Neural progenitor cell (in vitro differentiated cells): ENCODE data around the gene ANAPC1. TPM values are rescaled to one million over a fixed set of nuclear protein-coding genes. Genes with fewer than 3 reads are reported as not detected.
"Not testable (repeated sequence)": the region's sequence is repeated elsewhere in the genome, so short reads cannot be mapped to it uniquely, and the experiment has no call there.

Experiments
- DNase-seq: peaks from one replicate; pipeline ENCODE4 v3.0.0-alpha.2; 2016; ENCODE audit warnings: low spot score
- H2AFZ ChIP-seq: fragments of 200-600 bp; sonication (generic); replicated peaks from 2 replicates; pipeline ENCODE4 v1.6.1; 2016; ENCODE audit warnings: antibody characterized with exemption
- H3F3A ChIP-seq: fragments of 200-600 bp; sonication (generic); 2 replicates; pipeline ENCODE4 v1.6.1; 2016; ENCODE audit warnings: antibody characterized with exemption, low read depth
- H3K27ac ChIP-seq: fragments of 200-600 bp; sonication (generic); 2 replicates; pipeline ENCODE4 v1.5.1; 2016; ENCODE audit warnings: mild to moderate bottlenecking
- H3K27me3 ChIP-seq: fragments of 200-600 bp; sonication (generic); 2 replicates; pipeline ENCODE4 v1.6.1; 2016; ENCODE audit warnings: mild to moderate bottlenecking, moderate library complexity
- H3K36me3 ChIP-seq: fragments of 200-600 bp; sonication (generic); 2 replicates; pipeline ENCODE4 v1.5.1; 2016
- H3K4me1 ChIP-seq: fragments of 200-600 bp; sonication (generic); 2 replicates; pipeline ENCODE4 v1.6.1; 2016; ENCODE audit warnings: mixed run types
- H3K4me2 ChIP-seq: fragments of 200-600 bp; sonication (generic); 2 replicates; pipeline ENCODE4 v1.6.1; 2016
- H3K4me3 ChIP-seq: fragments of 200-600 bp; sonication (generic); 2 replicates; pipeline ENCODE4 v1.5.1; 2016
- H3K79me2 ChIP-seq: fragments of 200-600 bp; sonication (generic); 2 replicates; pipeline ENCODE4 v1.6.1; 2016; ENCODE audit warnings: low read depth
- H3K9ac ChIP-seq: fragments of 200-600 bp; sonication (generic); 2 replicates; pipeline ENCODE4 v1.6.1; 2016
- H3K9me3 ChIP-seq: fragments of 200-600 bp; sonication (generic); 2 replicates; pipeline ENCODE4 v1.5.1; 2016; ENCODE audit warnings: low read depth
- H4K20me1 ChIP-seq: fragments of 200-600 bp; sonication (generic); 2 replicates; pipeline ENCODE4 v1.6.1; 2016; ENCODE audit warnings: low read depth
- H3K27ac Mint-ChIP-seq: 3 replicates; pipeline ENCODE4 v1.8.0; 2021; ENCODE audit warnings: mixed read lengths
- H3K27me3 Mint-ChIP-seq: 2 replicates; pipeline ENCODE4 v1.8.0; 2022; ENCODE audit warnings: low read depth, mild to moderate bottlenecking, inconsistent platforms, moderate library complexity, mixed read lengths; ENCODE audit not compliant: insufficient read depth
- H3K36me3 Mint-ChIP-seq: 3 replicates; pipeline ENCODE4 v1.8.0; 2021; ENCODE audit warnings: mixed read lengths
- H3K4me1 Mint-ChIP-seq: 3 replicates; pipeline ENCODE4 v1.8.0; 2021; ENCODE audit warnings: mixed read lengths
- H3K4me3 Mint-ChIP-seq: 3 replicates; pipeline ENCODE4 v1.8.0; 2021; ENCODE audit warnings: mild to moderate bottlenecking, moderate library complexity, mixed read lengths
- H3K9me3 Mint-ChIP-seq: 3 replicates; pipeline ENCODE4 v1.8.0; 2020; ENCODE audit warnings: mixed read lengths
- CTCF ChIP-seq: fragments of 200-600 bp; sonication (generic); IDR thresholded peaks from 2 replicates; pipeline ENCODE4 v1.5.1; 2017; ENCODE audit warnings: antibody characterized with exemption, mild to moderate bottlenecking
- total RNA-seq: library from RNA; depleted of rRNA; stranded (reverse); fragments of >200 nt; gene quantifications from 2 replicates; pipeline ENCODE4 v1.2.3, GENCODE V29; 2015; ENCODE audit warnings: low replicate concordance

The ANAPC1 gene
- total RNA-seq, 1 donor from 2014 or later: 50.9 TPM

GRCh38 chr2:111865124-111865523, 18.9 kb downstream of the ANAPC1 start:
- H3K36me3 ChIP-seq, H3K27ac Mint-ChIP-seq, H3K4me3 Mint-ChIP-seq, H3K4me3 ChIP-seq, H3K4me1 ChIP-seq, H3K9ac ChIP-seq, H3K27me3 Mint-ChIP-seq, H3K79me2 ChIP-seq, H3K9me3 ChIP-seq, H3K9me3 Mint-ChIP-seq, H3K27me3 ChIP-seq, H3K4me1 Mint-ChIP-seq, H4K20me1 ChIP-seq, H3K4me2 ChIP-seq, DNase-seq, H3F3A ChIP-seq, H3K27ac ChIP-seq, H2AFZ ChIP-seq: not testable (repeated sequence)
- peaks cover 12% of the 10 kb centered on the region for H3K36me3 Mint-ChIP-seq

- H3K4me1 Mint-ChIP-seq, H3K27ac ChIP-seq, H3K27me3 Mint-ChIP-seq, H3K9me3 ChIP-seq, H3K9ac ChIP-seq, H3K9me3 Mint-ChIP-seq, H4K20me1 ChIP-seq, H3K27me3 ChIP-seq, H3K4me2 ChIP-seq, H3K79me2 ChIP-seq, H3K4me3 Mint-ChIP-seq, H3K4me1 ChIP-seq, DNase-seq, H3K36me3 ChIP-seq, H2AFZ ChIP-seq, H3K27ac Mint-ChIP-seq, H3K4me3 ChIP-seq, H3F3A ChIP-seq: not testable (repeated sequence)
- H3K36me3 Mint-ChIP-seq: peaks cover 18% of the 10 kb centered on the region
Measured at GRCh38 chr2:111860005-111860404, 24.0 kb downstream of the ANAPC1 start.

DNA sequence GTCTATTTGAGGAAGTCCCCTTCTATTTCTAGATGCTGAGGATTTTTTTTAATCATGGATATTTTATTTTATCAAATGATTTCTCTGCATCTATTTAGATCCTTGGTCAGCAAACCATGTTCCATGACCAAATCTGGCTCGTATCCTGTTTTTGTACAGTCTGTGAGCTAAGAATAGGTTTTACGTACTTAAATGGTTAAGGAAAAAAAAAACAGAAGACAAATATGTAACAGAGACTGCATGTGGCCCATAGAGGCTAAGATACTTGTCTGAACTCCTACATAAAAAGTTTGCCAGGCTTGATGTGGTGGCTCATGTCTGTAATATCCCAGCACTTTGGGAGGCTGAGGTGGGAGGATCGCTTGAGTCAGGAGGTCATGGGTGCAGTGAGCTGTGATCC, 31.4 kb downstream of the ANAPC1 start:
- not testable (repeated sequence) for H3K9me3 Mint-ChIP-seq, H3K9me3 ChIP-seq, H3K79me2 ChIP-seq, H3K4me2 ChIP-seq, H3K27me3 ChIP-seq, H3K4me3 Mint-ChIP-seq, H3K27ac ChIP-seq, H3K36me3 ChIP-seq, H2AFZ ChIP-seq, H3F3A ChIP-seq, H3K4me1 Mint-ChIP-seq, H4K20me1 ChIP-seq, H3K27ac Mint-ChIP-seq, H3K9ac ChIP-seq, H3K4me3 ChIP-seq, DNase-seq, H3K27me3 Mint-ChIP-seq, H3K4me1 ChIP-seq
- peaks cover 13% of the 10 kb centered on the region for H3K36me3 Mint-ChIP-seq

DNA sequence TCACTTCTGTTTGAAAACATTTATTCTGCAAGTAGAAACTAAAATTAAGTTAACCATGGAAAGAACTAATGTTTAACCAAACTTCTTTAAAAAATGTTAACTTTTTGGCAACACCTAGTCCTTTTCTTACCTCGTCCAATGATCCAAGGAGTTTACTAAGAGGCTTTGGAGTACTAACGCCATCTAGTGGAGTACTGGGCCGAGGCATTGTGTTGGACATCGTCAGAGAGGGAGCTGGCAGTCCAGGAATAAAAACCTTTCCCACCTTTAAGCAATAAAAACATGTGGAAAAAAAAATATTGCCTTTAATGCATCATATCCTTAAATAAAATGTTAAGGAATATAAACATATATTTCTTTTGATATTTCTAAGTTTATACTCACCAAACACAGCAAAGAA, 33.3 kb downstream of the ANAPC1 start:
- not testable (repeated sequence) for H3K36me3 ChIP-seq, H3K27ac ChIP-seq, H3K4me3 ChIP-seq, H3K9me3 ChIP-seq, H3K27me3 ChIP-seq, H2AFZ ChIP-seq, H3K79me2 ChIP-seq, H3K9me3 Mint-ChIP-seq, H3K4me1 Mint-ChIP-seq, H3K27me3 Mint-ChIP-seq, H3K4me3 Mint-ChIP-seq, H3F3A ChIP-seq, H3K9ac ChIP-seq, H4K20me1 ChIP-seq, H3K4me2 ChIP-seq, H3K4me1 ChIP-seq, H3K27ac Mint-ChIP-seq
- DNase-seq: peak; percentile 61
- TF ChIP-seq CTCF: peak; percentile 52
- H3K36me3 Mint-ChIP-seq: peaks cover 13% of the 10 kb centered on the region

DNA sequence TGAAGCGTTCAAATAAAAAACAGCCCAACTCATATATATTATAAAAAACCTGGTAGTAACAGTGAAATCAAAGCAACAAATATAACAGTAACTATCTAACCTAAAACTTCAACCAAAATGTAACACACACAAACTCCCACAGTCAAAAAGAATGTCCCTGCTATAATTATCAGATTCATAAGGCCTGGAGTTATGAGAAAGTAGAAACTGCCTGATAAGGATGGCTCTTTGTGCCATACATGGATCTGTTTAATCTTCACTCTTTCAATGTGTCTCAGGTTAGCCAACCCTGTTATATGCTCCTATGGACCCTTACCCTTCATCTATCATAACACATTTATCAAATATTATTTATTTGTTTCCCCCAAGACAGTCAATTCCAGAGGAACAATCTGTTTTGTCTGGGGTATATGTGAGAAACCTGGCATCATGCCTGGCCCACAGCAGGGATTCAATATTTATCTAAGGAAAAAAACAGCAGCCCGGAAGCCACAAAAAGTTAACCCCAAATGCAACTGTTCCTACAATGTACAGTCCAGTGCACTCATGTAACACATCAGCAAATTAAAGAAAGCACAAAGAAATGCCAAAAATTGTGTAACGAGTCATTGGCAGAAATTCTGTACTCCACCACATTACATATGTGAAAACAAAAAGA, 44.2 kb downstream of the ANAPC1 start:
- H3K4me3 ChIP-seq, H3K9me3 ChIP-seq, H3K4me2 ChIP-seq, H3K27me3 ChIP-seq, H3K27me3 Mint-ChIP-seq, H3K36me3 ChIP-seq, H3K27ac Mint-ChIP-seq, H3K4me3 Mint-ChIP-seq, H3K4me1 ChIP-seq, H3K79me2 ChIP-seq, H3K27ac ChIP-seq, H4K20me1 ChIP-seq, H3K9me3 Mint-ChIP-seq, DNase-seq, H3F3A ChIP-seq, H2AFZ ChIP-seq, H3K4me1 Mint-ChIP-seq, H3K9ac ChIP-seq: not testable (repeated sequence)
- peaks cover 10% of the 10 kb centered on the region for H3K36me3 Mint-ChIP-seq

- H3K9me3 Mint-ChIP-seq, H3K27me3 Mint-ChIP-seq: not testable (repeated sequence)
- peaks cover 14% of the 10 kb centered on the region for H3K36me3 Mint-ChIP-seq
Measured at GRCh38 chr2:111838992-111839391, 45.0 kb downstream of the ANAPC1 start.

GRCh38 chr2:111834221-111834620, 49.8 kb downstream of the ANAPC1 start:
- not testable (repeated sequence) for H3K79me2 ChIP-seq, H3K36me3 ChIP-seq, H3K4me2 ChIP-seq, H3K9ac ChIP-seq, H3K27me3 ChIP-seq, DNase-seq, H2AFZ ChIP-seq, H3F3A ChIP-seq, H4K20me1 ChIP-seq, H3K4me1 Mint-ChIP-seq, H3K4me3 ChIP-seq, H3K27ac Mint-ChIP-seq, H3K27me3 Mint-ChIP-seq, H3K4me1 ChIP-seq, H3K9me3 Mint-ChIP-seq, H3K4me3 Mint-ChIP-seq, H3K27ac ChIP-seq, H3K9me3 ChIP-seq
- H3K36me3 Mint-ChIP-seq: peaks cover 15% of the 10 kb centered on the region

More at GRCh38 chr2:111838992-111839391, 45.0 kb downstream of the ANAPC1 start:
- not testable (repeated sequence) for H3F3A ChIP-seq, H4K20me1 ChIP-seq, H3K4me2 ChIP-seq, H3K9ac ChIP-seq, H3K4me1 Mint-ChIP-seq, H3K79me2 ChIP-seq, H3K4me3 ChIP-seq, H3K4me3 Mint-ChIP-seq, H3K27ac Mint-ChIP-seq, H2AFZ ChIP-seq, H3K36me3 ChIP-seq, H3K9me3 ChIP-seq, H3K27me3 ChIP-seq, H3K27ac ChIP-seq, H3K4me1 ChIP-seq
- DNase-seq: peak; percentile 1

- H3K27ac Mint-ChIP-seq: not testable (repeated sequence)
- H3K36me3 Mint-ChIP-seq: peaks cover 27% of the 10 kb centered on the region
Measured at GRCh38 chr2:111830479-111830878, 53.5 kb downstream of the ANAPC1 start.

More at GRCh38 chr2:111830479-111830878, 53.5 kb downstream of the ANAPC1 start:
- H3K4me2 ChIP-seq, H3K4me3 ChIP-seq, H3K27ac ChIP-seq, H4K20me1 ChIP-seq, H3K4me1 ChIP-seq, H3F3A ChIP-seq, H3K9me3 Mint-ChIP-seq, H3K27me3 Mint-ChIP-seq, H3K9me3 ChIP-seq, H3K27me3 ChIP-seq, H3K4me3 Mint-ChIP-seq, H3K36me3 ChIP-seq, H3K4me1 Mint-ChIP-seq, DNase-seq, H3K79me2 ChIP-seq, H3K9ac ChIP-seq, H2AFZ ChIP-seq: not testable (repeated sequence)
